ENCODE results near the gene FABP1.
A peak's percentile ranks its signal among the peaks of the same experiment; 100 is the strongest.

The FABP1 gene

GRCh38 chr2:88127888-88128653 is at the start of gene FABP1:
TSS of gene FABP1 (minus strand) at chr2:88128062. CDS start at chr2:88128017, 45 bp downstream.
- H3K9ac ChIP-seq (ENCODE audit: low read length): no peak within 1 kb of the TSS
- no peaks in the 10 kb centered on the region for H3K36me3 ChIP-seq (replicated peaks; ENCODE audit: insufficient read depth, low read length)
- no peak within 1 kb of the TSS for H3K4me2 ChIP-seq (ENCODE audit: low read depth, low read length)
- H3K27ac ChIP-seq (ENCODE audit: low read length): no peak within 1 kb of the TSS
- H2AFZ ChIP-seq (ENCODE audit: low read length): no peak within 1 kb of the TSS
- no peak for TF ChIP-seq CTCF (IDR thresholded peaks at IDR 0.05; ENCODE audit: low read length)
- TF ChIP-seq EZH2phosphoT487 (IDR thresholded peaks at IDR 0.05; ENCODE audit: low read length): no peak
- TF ChIP-seq EZH2 (optimal IDR thresholded peaks at IDR 0.05; ENCODE audit: low read depth, low read length): no peak
- H4K20me1 ChIP-seq (ENCODE audit: insufficient read depth, low read length): no peaks in the 10 kb centered on the region
- no peak within 1 kb of the TSS for H3K4me3 ChIP-seq (ENCODE audit: low read length)
- DNase-seq: no peak
- no peaks in the 10 kb centered on the region for H3K79me2 ChIP-seq (ENCODE audit: low read length)
- H3K9me2 ChIP-seq (replicated peaks; ENCODE audit: insufficient read depth, low read length): no peaks in the 10 kb centered on the region
- H3K27me3 ChIP-seq (replicated peaks; ENCODE audit: insufficient read depth, low read length): no peaks in the 10 kb centered on the region
- H3F3A ChIP-seq (ENCODE audit: insufficient read depth, low read length): no peaks in the 10 kb centered on the region
- no peaks in the 10 kb centered on the region for H3K4me1 ChIP-seq (ENCODE audit: low read length)
- no peaks in the 10 kb centered on the region for H3K9me3 ChIP-seq (replicated peaks; ENCODE audit: insufficient read depth, low read length)

- peak overlapping the region; percentile 87 for H3K4me2 ChIP-seq (ENCODE audit: low read depth, low read length)
- peaks cover 34% of the 10 kb centered on the region for H3F3A ChIP-seq (ENCODE audit: insufficient read depth, low read length)
- no peaks in the 10 kb centered on the region for H3K9me3 ChIP-seq (replicated peaks; ENCODE audit: insufficient read depth, low read length)
- H3K4me1 ChIP-seq (ENCODE audit: low read length): peaks cover 44% of the 10 kb centered on the region
- peak; percentile 35 for DNase-seq
- H2AFZ ChIP-seq (ENCODE audit: low read length): no peak overlapping the region
- no peak overlapping the region for H3K9ac ChIP-seq (ENCODE audit: low read length)
- H3K9me2 ChIP-seq (replicated peaks; ENCODE audit: insufficient read depth, low read length): no peaks in the 10 kb centered on the region
- no peak overlapping the region for H3K4me3 ChIP-seq (ENCODE audit: low read length)
- no peak for TF ChIP-seq EZH2 (optimal IDR thresholded peaks at IDR 0.05; ENCODE audit: low read depth, low read length)
- no peak for TF ChIP-seq CTCF (IDR thresholded peaks at IDR 0.05; ENCODE audit: low read length)
- TF ChIP-seq EZH2phosphoT487 (IDR thresholded peaks at IDR 0.05; ENCODE audit: low read length): no peak
- H3K36me3 ChIP-seq (replicated peaks; ENCODE audit: insufficient read depth, low read length): no peaks in the 10 kb centered on the region
- H4K20me1 ChIP-seq (ENCODE audit: insufficient read depth, low read length): no peaks in the 10 kb centered on the region
- no peaks in the 10 kb centered on the region for H3K27me3 ChIP-seq (replicated peaks; ENCODE audit: insufficient read depth, low read length)
- no peaks in the 10 kb centered on the region for H3K79me2 ChIP-seq (ENCODE audit: low read length)
- peak overlapping the region; percentile 78; the same call in 1 of the 2 replicates for H3K27ac ChIP-seq (ENCODE audit: low read length)
Measured at GRCh38 chr2:88177556-88177955, 49.7 kb upstream of the FABP1 start.

- H3K4me2 ChIP-seq (ENCODE audit: low read depth, low read length): peak overlapping the region; percentile 87
- H3K36me3 ChIP-seq (replicated peaks; ENCODE audit: insufficient read depth, low read length): no peaks in the 10 kb centered on the region
- peak overlapping the region; percentile 78 for H3K27ac ChIP-seq (ENCODE audit: low read length)
- peaks cover 23% of the 10 kb centered on the region for H3F3A ChIP-seq (ENCODE audit: insufficient read depth, low read length)
- TF ChIP-seq EZH2phosphoT487 (IDR thresholded peaks at IDR 0.05; ENCODE audit: low read length) (no peak), CTCF (IDR thresholded peaks at IDR 0.05; ENCODE audit: low read length) (no peak), EZH2 (optimal IDR thresholded peaks at IDR 0.05; ENCODE audit: low read depth, low read length) (no peak)
- DNase-seq: peak; percentile 86
- H3K9ac ChIP-seq (ENCODE audit: low read length): peak overlapping the region; percentile 10; the same call in 1 of the 2 replicates
- H3K4me1 ChIP-seq (ENCODE audit: low read length): peaks cover 36% of the 10 kb centered on the region
- H4K20me1 ChIP-seq (ENCODE audit: insufficient read depth, low read length): no peaks in the 10 kb centered on the region
- 0 out of 2 replicates have a peak overlapping the region, but pooled peaks have one; percentile 8 for H2AFZ ChIP-seq (ENCODE audit: low read length)
- no peaks in the 10 kb centered on the region for H3K79me2 ChIP-seq (ENCODE audit: low read length)
- H3K27me3 ChIP-seq (replicated peaks; ENCODE audit: insufficient read depth, low read length): no peaks in the 10 kb centered on the region
- H3K9me3 ChIP-seq (replicated peaks; ENCODE audit: insufficient read depth, low read length): no peaks in the 10 kb centered on the region
- H3K9me2 ChIP-seq (replicated peaks; ENCODE audit: insufficient read depth, low read length): no peaks in the 10 kb centered on the region
- peak overlapping the region; percentile 37 for H3K4me3 ChIP-seq (ENCODE audit: low read length)
Measured at GRCh38 chr2:88176352-88176984, 48.6 kb upstream of the FABP1 start.

Measured in MM.1S (cell line).